Umbilical cord (tissue), 2 donors: ENCODE results near the gene AHSA1. TPM values are rescaled to one million over a fixed set of nuclear protein-coding genes. Genes with fewer than 3 reads are reported as not detected.

Experiments used
- DNase-seq: peaks from one replicate; pipeline ENCODE4 v3.0.0-alpha.2; 2015; ENCODE audit warnings: low spot score
- total RNA-seq: library from RNA; depleted of rRNA; stranded (reverse); fragments of >200 nt; gene quantifications from one replicate; pipeline ENCODE4 v1.2.3, GENCODE V29; 2014; ENCODE audit warnings: low replicate concordance; ENCODE audit not compliant: insufficient read depth

The AHSA1 gene
- total RNA-seq, 1 donor from 2014 or later = 66.9 TPM

DNA sequence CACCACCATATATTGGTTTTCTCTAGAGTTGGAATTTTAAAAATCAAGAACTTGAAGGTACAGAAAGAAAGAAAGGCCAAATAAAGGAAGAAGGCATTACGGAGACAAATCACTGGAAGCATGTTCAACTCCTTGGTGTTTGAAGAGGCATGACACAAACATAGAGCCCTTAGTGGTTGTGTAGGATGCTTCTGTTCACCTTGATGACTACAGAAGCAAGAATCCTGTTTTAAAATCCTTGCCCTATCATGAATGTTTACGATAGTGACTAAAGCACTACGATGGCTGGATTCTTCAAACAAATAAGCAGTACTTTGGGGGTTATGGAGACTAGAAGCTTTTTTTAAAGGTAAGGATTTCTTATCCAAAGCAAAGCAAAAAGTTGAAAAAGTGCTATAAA, 51.0 kb downstream of the AHSA1 start:
- no peak for DNase-seq

DNA sequence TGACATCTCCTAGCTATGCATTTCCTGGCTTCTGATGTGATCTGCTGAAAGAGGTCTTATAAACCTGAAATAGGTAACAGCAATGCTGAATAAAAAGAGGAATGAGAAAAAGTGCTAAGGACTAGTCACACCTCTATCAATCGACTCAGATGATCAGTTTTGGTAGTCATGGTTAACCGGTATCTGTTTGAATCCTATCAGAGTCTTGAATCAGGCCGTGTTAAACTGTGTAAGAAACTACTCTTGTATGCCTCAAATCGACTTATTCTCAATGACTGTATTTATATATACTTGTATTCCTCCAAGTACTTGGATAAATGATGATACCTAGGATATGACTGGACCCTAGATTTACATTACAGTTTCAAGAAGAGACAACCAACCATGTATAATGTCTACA, 51.5 kb downstream of the AHSA1 start:
- DNase-seq = no peak

DNA sequence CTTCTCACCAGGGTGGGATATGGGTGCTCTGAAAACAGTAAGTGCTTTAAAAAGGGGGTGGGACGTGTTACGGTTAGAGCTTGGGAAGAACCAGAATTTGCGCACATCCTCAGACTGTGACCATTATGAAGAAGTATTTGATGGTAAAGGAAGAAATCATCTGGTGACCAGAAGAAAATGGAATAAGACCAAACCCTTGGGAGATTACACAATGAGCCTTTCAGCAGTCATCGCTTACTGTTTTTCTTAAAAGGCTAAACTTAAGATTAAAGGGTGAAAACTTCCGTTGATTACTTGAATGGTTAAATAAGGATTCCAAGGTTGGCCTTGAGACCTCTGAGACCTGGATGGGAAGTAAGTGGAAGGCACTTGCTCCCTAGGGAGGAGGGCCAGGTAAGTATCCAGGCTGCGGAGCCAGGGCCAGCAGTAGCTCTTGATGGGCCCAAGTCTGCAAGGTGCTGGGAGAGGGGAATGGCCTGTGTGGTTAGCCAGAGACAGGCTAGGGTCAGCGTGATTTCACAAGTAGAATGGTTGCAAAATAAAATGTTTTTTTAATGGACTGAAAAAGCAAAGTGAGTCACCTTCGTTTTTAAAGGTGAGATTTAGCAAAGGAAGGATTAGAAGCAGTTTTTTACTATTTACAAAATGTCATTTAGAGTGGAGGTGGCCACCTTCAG, 53.7 kb downstream of the AHSA1 start:
- no peak for DNase-seq

DNA sequence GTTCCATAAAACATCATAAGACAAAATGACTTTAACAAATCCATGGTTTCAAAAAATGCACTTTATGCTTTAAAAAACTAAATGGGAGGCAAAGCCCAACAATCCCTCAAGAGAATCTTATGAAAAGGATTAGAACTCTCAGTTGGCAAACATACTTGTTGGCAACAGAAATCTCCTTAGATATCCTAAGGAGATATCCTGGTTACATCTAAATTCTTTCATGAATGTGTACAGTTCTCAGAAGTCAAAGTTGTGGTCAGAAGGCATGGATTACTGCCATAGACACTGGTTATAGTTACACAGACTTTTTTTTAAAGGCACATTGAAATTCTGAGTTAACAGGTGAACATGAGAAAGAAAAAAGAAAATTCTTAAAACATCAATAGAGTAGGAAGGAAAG, 58.2 kb downstream of the AHSA1 start:
- no peak for DNase-seq

Other genes with a start within 250 kb of the AHSA1 start
- gene NGB, start 186.9 kb upstream of the AHSA1 start, total RNA-seq = not detected
- 16.1 TPM for gene POMT2, start 137.2 kb upstream of the AHSA1 start, total RNA-seq
- 20.5 TPM for gene GSTZ1, start 137.1 kb upstream of the AHSA1 start, total RNA-seq
- 7.9 TPM for gene TMED8, start 81.0 kb upstream of the AHSA1 start, total RNA-seq
- gene SAMD15, start 80.7 kb upstream of the AHSA1 start, total RNA-seq = 3.6 TPM
- gene NOXRED1, start 34.6 kb upstream of the AHSA1 start, total RNA-seq = 0.48 TPM
- gene VIPAS39, start 492 bp upstream of the AHSA1 start, total RNA-seq = 28.4 TPM
- 10.6 TPM for gene ISM2, start 40.7 kb downstream of the AHSA1 start, total RNA-seq
- 36.1 TPM for gene SPTLC2, start 158.5 kb downstream of the AHSA1 start, total RNA-seq
- gene ALKBH1, start 249.9 kb downstream of the AHSA1 start, total RNA-seq = 8.7 TPM